Measurements from ENCODE around the gene NFATC2.
A peak's percentile ranks its signal among the peaks of the same experiment; 100 is the strongest.

Gene NFATC2

DNA sequence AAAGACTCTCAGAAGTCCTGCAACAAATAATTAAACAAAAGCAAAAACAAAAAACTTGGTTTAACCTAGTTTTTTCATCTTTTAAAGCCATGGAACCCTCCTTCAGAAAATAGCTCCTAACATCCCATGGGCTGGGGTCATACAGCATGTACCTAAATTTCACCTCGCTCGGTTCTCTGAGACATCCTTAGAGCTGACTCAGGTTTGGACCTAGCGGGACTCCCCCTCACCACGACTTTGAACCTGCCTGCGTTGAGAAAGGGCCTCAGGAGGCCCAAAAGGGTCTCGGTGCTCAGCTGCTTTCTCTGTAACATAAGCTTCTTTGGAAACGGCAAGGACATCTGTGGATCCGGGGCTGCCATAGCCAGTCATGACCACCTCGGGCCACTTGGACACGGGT lies 112.8 kb downstream of the NFATC2 start:
- DNase-seq (ENCODE audit: low spot score): no peak

DNA sequence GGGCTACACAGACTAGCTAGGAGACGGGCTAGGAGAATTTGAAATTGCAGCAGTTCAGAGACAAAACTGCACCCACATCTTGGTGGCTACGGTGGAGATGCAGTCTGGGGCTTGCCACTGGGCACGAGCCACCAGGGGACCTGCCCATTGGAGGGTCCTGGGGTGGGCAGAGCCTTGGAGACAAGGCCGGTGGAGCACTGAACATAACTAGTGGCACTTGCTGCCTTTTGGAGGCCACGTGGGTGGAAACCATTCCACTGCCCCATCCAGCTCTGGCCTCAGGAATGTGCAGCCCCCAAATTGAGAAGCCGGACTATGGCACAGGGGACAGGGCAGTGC lies 113.4 kb downstream of the NFATC2 start:
- no peak for DNase-seq (ENCODE audit: low spot score)

- DNase-seq (ENCODE audit: low spot score): peak; percentile 82
Observed at GRCh38 chr20:51428401-51429143, 113.9 kb downstream of the NFATC2 start.

DNA sequence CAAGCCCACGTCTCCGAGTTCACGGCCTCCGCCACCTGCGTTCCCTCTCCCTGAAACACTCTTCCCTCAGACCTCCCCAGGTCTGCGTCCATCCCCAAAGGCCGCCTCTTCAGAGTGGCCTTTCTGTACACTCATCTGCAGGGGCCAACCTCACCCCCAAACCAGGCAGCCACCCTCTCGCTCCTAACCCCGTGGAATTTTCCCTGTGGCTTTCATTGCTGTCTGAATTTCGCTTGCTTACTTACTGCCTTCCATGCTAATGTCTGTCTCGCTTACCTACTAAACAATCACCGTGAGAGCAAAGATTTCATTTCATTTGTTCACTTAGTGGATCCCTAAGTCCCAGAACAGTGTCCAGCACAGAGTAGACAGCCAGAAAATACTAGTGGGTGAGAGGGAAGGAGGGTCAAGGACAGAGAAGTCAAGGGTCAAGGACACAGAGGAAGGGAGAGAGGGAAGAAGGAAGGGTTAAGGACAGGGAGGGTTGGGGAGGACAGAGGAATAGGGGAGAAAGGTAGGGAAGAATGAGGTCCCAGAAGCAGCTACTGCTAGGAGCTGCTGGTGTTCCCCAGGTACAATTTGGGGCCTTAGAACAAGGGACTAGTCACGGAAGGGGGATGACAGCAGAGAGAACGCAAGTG lies 114.7 kb downstream of the NFATC2 start:
- DNase-seq (ENCODE audit: low spot score): no peak

- no peak for DNase-seq (ENCODE audit: low spot score)
Observed at GRCh38 chr20:51426718-51427650, 115.5 kb downstream of the NFATC2 start.

GRCh38 chr20:51425347-51426106 lies 117.0 kb downstream of the NFATC2 start:
- DNase-seq (ENCODE audit: low spot score): no peak

GRCh38 chr20:51424270-51425117 lies 118.0 kb downstream of the NFATC2 start:
- no peak for DNase-seq (ENCODE audit: low spot score)

DNA sequence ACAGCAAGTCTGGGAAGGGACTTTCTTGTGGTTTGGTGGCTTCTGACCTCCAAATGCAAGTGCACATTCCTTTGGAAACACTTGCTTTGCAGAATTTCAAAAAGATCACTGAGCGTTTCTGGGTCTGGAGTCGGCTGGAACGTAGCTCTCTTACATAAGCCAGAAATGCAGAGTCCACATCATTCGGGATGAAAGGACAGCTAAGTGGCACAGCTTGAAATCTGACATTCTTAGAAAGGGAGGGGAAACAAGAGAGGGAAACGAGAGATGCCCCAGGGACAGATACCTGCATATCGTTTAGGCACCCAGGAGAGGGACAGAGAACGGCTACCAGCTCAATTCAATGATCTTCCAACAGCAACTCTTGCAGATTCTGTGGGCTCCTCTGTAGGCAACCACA lies 118.7 kb downstream of the NFATC2 start:
- no peak for DNase-seq (ENCODE audit: low spot score)

DNA sequence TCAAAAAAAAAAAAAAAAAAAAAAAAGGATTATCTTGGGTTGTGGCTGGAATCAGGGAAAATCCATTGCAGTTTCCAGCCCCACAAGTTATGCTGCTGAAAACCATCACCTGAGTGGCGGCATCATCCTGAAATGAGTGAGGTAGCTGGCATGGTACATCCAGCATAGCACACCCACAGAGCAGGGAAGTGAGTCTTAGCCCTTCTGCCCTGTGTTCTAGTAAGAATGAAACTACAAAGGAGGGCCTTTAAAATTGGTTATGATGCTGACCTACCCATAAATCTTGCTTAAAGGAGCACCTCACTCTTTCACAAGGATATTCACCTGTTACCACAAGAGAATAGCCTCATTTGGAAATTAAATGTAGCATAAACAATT lies 119.2 kb downstream of the NFATC2 start:
- DNase-seq (ENCODE audit: low spot score): no peak

GRCh38 chr20:51422514-51423289 lies 119.8 kb downstream of the NFATC2 start:
- DNase-seq (ENCODE audit: low spot score): no peak

- no peak for DNase-seq (ENCODE audit: low spot score)
Observed at GRCh38 chr20:51420805-51421204, 121.7 kb downstream of the NFATC2 start.

GRCh38 chr20:51420111-51420510 lies 122.4 kb downstream of the NFATC2 start:
- no peak for DNase-seq (ENCODE audit: low spot score)

- DNase-seq (ENCODE audit: low spot score): no peak
Observed at GRCh38 chr20:51419646-51420045, 122.9 kb downstream of the NFATC2 start.

- DNase-seq (ENCODE audit: low spot score): no peak
Observed at GRCh38 chr20:51419231-51419630, 123.3 kb downstream of the NFATC2 start.

DNA sequence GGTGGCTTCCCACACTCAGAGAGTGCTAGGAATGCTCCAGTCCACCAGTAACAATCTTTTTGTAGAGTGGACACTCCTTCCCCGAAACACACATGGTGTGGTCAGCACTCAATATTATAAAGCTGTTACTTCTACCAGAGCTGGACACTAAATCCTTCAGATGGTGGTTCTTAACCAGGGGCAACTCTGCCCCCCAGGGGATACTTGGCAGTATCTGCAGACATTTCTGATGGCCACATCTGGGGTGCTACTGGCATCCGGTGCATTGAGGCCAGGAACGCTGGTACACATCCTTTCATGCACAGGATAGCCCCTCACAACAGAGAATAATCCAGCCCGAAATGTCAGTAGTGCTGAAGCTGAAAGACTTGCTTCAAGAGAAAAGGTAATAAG lies 124.4 kb downstream of the NFATC2 start:
- DNase-seq (ENCODE audit: low spot score): no peak

DNA sequence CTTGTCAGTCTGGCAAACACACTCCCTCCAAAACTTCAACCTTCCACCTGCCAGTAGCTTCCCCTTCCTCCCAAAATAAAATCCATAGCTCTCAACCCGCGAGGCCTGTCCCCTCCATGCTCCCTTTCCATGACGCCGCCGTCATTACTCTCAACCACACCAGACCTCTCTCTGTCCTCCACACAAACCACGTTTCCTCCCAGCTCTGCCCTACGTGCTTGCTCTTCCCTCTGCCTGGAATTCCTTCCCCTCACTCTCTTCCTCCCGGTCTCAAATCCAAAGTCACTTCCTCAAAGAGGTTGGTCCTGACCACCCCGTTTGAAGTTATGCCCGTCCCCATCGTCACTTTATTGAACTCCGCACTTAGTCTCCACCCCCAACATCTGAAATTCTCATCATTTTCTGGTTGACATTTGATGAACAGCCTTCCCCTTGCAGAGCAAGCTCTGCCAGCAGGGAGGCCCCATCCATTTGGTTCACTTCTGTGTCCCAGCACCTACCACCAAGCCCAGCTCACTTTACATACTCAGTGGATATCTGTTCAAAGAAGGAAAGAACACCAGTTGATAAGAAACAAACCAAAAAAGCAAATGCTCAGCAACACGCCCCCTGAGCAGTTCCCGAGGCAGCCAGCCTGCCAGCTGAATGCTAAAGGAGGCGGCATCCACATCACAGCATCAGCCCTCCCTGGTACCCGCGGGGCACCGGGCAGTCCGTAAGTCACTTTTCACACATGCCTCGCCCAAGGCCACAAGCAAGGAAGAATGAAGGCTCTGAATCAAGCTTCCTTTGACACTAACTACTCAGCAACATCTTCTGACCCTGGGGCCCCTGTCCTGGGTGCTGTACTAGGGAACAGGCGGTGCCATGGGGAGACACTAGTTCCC lies 125.0 kb downstream of the NFATC2 start:
- no peak for DNase-seq (ENCODE audit: low spot score)

DNA sequence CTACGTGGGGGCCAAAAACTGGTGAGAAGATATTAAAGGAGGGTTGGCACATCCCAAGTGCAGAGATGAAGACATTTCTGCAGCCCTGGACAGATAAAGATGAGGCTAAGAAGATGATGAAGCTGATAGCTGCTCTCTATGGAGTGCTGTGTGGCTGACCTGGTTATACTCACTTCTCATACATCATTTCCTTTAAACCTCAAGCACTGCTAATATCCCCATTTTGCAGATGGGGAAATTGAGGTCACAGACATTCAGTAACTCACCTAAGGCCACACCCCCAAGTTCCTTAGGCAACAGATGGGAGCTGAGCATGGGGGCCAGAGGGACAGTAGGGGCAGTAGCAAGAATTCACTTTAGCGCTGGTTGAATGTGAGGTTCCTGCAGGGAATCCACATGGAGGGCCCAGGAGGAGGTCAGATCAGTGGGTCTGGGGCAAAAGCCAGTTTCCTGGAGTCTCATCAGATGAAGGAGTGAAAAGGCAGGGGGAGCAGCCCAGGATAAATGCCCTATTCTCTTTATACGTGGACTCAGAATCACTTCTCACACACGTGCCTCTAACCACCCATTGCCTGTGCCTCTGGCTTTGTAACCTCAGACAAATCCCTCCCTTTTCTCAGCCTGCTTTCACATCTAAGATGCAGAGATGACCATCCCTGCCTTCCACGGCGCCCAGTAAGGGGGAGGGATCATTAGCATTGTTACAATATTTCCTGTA lies 125.8 kb downstream of the NFATC2 start:
- DNase-seq (ENCODE audit: low spot score): no peak

DNA sequence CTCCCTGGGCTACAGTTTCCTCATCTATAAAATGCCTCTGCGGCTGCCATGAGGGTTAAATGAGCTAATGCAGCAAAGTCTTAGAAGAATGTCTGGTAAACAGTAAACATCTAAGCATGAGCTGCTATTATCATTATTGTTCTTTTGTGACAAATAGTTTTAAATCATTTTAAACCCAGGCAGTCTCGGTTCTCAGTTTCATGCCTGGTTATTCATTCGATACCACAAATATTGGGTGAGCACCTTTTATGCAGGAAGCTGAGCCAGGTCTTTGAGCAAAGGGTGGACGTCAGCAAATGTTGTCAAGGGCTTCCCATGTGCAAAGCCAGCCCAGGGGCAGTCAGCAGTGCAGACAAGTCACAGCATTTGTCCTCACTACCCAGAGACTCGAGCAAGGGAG lies 128.7 kb downstream of the NFATC2 start:
- DNase-seq (ENCODE audit: low spot score): no peak
